Lower leg skin (tissue), 3 donors: Measurements from ENCODE around the gene CCDC150.

Source experiments
- POLR2A ChIP-seq, 2 donors: fragments of 450-650 bp; IDR thresholded peaks; one replicate each; pipeline ENCODE4 v1.6.1; 2016 to 2017; ENCODE audit warnings: antibody characterized with exemption in 2 of 2, mild to moderate bottlenecking in 1 of 2, moderate library complexity in 1 of 2
- TF ChIP-seq, protein P1 (sequence below), 3 donors: fragments of 450-650 bp; IDR thresholded peaks; one replicate each; pipeline ENCODE4 v1.5.1; 2016; ENCODE audit warnings: antibody characterized with exemption in 3 of 3, mild to moderate bottlenecking in 3 of 3, moderate library complexity in 2 of 3

DNA sequence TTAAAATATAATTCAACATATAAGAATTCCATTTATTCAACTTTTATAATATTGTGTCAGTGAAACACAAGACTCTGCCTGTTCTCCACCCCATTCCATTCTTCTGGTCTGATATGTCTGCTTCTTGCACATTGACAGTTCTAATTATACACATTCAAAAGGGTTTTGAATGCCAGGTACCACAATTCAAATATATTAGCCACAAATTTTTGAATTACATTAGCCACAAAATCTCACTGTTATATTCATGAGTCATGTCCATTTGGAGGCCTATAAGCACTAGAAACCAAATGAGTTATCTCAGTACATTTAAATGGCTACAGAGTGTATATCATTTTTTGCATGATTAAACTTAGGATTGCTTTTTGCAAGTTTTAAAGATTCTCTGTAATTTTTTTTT, 72.1 kb downstream of the CCDC150 start:
- TF ChIP-seq, protein P1, sequence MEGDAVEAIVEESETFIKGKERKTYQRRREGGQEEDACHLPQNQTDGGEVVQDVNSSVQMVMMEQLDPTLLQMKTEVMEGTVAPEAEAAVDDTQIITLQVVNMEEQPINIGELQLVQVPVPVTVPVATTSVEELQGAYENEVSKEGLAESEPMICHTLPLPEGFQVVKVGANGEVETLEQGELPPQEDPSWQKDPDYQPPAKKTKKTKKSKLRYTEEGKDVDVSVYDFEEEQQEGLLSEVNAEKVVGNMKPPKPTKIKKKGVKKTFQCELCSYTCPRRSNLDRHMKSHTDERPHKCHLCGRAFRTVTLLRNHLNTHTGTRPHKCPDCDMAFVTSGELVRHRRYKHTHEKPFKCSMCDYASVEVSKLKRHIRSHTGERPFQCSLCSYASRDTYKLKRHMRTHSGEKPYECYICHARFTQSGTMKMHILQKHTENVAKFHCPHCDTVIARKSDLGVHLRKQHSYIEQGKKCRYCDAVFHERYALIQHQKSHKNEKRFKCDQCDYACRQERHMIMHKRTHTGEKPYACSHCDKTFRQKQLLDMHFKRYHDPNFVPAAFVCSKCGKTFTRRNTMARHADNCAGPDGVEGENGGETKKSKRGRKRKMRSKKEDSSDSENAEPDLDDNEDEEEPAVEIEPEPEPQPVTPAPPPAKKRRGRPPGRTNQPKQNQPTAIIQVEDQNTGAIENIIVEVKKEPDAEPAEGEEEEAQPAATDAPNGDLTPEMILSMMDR (IDR thresholded peaks at IDR 0.05) = no peak
- no peak for TF ChIP-seq POLR2A (IDR thresholded peaks at IDR 0.05)
